ENCODE measurements around the gene UBE2F. TPM values are rescaled to one million over a fixed set of nuclear protein-coding genes. Genes with fewer than 3 reads are reported as not detected.

The UBE2F gene
- polyA plus RNA-seq, 1 of the 3 experiments (the other 2 are of a cell fraction): 56.9 TPM

- TF ChIP-seq, protein P1, sequence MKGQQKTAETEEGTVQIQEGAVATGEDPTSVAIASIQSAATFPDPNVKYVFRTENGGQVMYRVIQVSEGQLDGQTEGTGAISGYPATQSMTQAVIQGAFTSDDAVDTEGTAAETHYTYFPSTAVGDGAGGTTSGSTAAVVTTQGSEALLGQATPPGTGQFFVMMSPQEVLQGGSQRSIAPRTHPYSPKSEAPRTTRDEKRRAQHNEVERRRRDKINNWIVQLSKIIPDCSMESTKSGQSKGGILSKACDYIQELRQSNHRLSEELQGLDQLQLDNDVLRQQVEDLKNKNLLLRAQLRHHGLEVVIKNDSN (IDR thresholded peaks at IDR 0.05; ENCODE audit: borderline replicate concordance, low read depth): 0 out of 2 replicates have a peak, but pooled peaks have one; percentile 11
- no peak for TF ChIP-seq FOXM1 (IDR thresholded peaks at IDR 0.05; ENCODE audit: low read depth)
- TF ChIP-seq YY1 (IDR thresholded peaks at IDR 0.05; ENCODE audit: low read depth): peak; percentile 53; the same call in 1 of the 2 replicates
Measured at GRCh38 chr2:237966565-237967462, at the start of gene UBE2F (continued).

DNA sequence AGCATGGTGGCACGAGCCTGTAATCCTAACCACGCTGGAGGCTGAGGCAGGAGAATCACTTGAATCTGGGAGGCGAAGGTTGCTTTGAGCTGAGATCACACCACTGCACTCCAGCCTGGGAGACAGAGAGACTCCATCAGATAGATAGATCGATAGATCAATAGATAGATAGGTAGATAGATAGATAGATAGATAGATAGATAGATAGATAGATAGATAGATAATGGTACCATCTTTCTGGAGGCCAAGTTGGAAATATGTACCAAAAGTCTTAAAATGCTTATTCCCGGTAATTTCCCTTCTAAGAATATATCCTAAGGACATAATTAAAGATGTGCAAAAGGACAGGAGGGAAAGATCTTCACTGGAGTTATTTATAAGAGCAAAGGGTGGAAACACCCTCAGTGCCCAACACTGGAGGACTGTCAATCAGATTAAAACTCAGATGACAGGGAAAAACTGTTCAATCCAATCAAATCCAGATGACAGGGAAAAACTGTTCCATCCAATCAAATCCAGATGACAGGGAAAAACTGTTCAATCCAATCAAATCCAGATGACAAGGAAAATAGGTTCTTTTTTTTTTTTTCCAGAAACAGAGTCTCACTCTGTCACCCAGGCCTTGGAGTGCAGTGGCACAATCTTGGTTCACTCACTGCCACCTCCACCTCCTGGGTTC lies 49.0 kb upstream of the UBE2F start:
- 82% methylated on average over 5 of the region's 5 CpGs for WGBS (ENCODE audit: low lambda C conversion rate)
- no peak for DNase-seq

More for the DNA sequence above, 49.0 kb upstream of the UBE2F start:
- Histone ChIP-seq H3K4me3 (ENCODE audit: low read depth in 2 of 2, low read length in 1 of 2) (no peak overlapping the region), H3K9me3 (no peaks in the 10 kb centered on the region), H3K9ac (no peak overlapping the region), H3K9me2 (no peaks in the 10 kb centered on the region), H4K20me1 (ENCODE audit: insufficient read depth) (no peaks in the 10 kb centered on the region), H3K79me2 (ENCODE audit: insufficient read depth) (no peaks in the 10 kb centered on the region), H2AFZ (ENCODE audit: low read depth) (no peak overlapping the region), H3K4me2 (no peak overlapping the region), H3K36me3 (replicated peaks in 1 of 2; ENCODE audit: control insufficient read depth in 1 of 2, insufficient read depth in 2 of 2, low read length in 1 of 2) (no peaks in the 10 kb centered on the region), H3K27me3 (ENCODE audit: insufficient read depth) (no peaks in the 10 kb centered on the region), H3K27ac (ENCODE audit: low read depth in 2 of 2, low read length in 1 of 2) (peak overlapping the region in 1 of 2 experiments; percentile 4; a peak in 2 of 4 replicates), H3K4me1 (ENCODE audit: control insufficient read depth in 1 of 2, insufficient read depth in 2 of 2, low read depth in 1 of 2, low read length in 1 of 2) (peaks cover 0 to 28% of the 10 kb centered on the region in 2 experiments; a peak in 1 of 4 replicates), H3F3A (replicated peaks; ENCODE audit: insufficient read depth) (no peaks in the 10 kb centered on the region)
- CTCF ChIA-PET: interaction anchor here (1.4 kb wide), 1 partner anchor 34 kb away, joined by 3 read pairs; no protein-coding TSS in a partner anchor
- TF ChIP-seq EP300 (IDR thresholded peaks at IDR 0.05; ENCODE audit: borderline replicate concordance in 1 of 2, low read depth in 1 of 2, low read length in 1 of 2) (peak in 1 of 2 experiments; percentile 37; a peak in 1 of 4 replicates), POLR2AphosphoS5 (IDR thresholded peaks at IDR 0.05; ENCODE audit: low read depth, low read length) (no peak), CHD2 (IDR thresholded peaks at IDR 0.05; ENCODE audit: low read length, partially characterized antibody) (peak; percentile 25), TCF12 (IDR thresholded peaks at IDR 0.05) (peak; percentile 52), RCOR1 (IDR thresholded peaks at IDR 0.05; ENCODE audit: low read length) (peak; percentile 60; the same call in 1 of the 2 replicates), ZBTB33 (IDR thresholded peaks at IDR 0.05; ENCODE audit: borderline replicate concordance, low read depth) (no peak)
- POLR2A ChIA-PET: no interaction called here
